Ramos (cell line): ENCODE data around the gene SAAL1.
"Not testable (repeated sequence)": the region's sequence is repeated elsewhere in the genome, so short reads cannot be mapped to it uniquely, and the experiment has no call there.

ENCODE experiments used
- in situ Hi-C: fragments of 300-500 bp; cut with MboI; formaldehyde crosslinking; loops from one replicate; pipeline ENCODE4 v1.14.3; 2022; ENCODE audit warnings: low sequenced_read_pairs; ENCODE audit not compliant: unreplicated experiment

Gene SAAL1, protein sequence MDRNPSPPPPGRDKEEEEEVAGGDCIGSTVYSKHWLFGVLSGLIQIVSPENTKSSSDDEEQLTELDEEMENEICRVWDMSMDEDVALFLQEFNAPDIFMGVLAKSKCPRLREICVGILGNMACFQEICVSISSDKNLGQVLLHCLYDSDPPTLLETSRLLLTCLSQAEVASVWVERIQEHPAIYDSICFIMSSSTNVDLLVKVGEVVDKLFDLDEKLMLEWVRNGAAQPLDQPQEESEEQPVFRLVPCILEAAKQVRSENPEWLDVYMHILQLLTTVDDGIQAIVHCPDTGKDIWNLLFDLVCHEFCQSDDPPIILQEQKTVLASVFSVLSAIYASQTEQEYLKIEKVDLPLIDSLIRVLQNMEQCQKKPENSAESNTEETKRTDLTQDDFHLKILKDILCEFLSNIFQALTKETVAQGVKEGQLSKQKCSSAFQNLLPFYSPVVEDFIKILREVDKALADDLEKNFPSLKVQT

GRCh38 chr11:18105802-18106574 is at the start of gene SAAL1:
Gene SAAL1 (minus strand): TSS chr11:18106082. CDS start chr11:18106041, 41 bp downstream.
- in situ Hi-C loops = no loop called here

GRCh38 chr11:18151581-18151980 is 45.7 kb upstream of the SAAL1 start:
- in situ Hi-C loops = no loop called here

- in situ Hi-C loops = no loop called here
Observed at GRCh38 chr11:18145837-18146236, 40.0 kb upstream of the SAAL1 start.

DNA sequence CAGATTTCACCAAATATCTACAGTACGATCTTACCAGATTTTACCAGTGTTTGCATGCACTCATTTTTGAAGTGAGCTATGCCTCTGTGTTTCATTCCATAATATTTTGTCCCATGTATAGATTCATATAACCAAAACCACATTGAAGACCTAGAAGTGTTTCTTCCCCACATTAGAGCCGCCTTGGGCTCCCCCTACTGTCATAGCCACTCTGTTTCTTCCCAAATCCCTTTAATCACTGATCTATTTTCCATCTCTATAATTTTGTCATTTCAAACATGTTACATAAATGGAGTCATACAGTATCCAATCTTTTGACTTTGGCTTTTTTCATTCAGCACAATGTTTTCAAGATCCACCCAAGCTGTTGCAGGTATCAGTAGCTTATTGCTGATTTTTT is 39.1 kb upstream of the SAAL1 start:
- in situ Hi-C loops = no loop called here

DNA sequence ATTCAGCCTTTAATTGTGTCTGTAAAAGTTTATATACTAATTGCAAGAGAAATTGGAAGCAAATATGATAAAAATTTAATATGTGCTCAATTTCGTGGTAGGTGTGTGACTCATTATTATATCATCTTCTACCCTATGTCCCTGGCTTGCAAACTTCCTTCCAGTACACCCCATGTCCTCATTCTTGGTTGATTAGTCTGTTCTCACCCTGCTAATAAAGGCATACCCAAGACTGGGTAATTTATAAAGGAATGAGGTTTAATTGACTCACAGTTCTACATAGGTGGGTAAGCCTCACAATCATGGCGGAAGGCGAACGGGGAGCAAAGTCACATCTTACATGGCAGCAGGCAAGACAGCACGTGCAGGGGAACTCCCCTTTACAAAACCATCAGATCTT is 38.4 kb upstream of the SAAL1 start:
- in situ Hi-C loops = no loop called here

GRCh38 chr11:18140145-18140544 is 34.3 kb upstream of the SAAL1 start:
- in situ Hi-C loops = no loop called here

- in situ Hi-C loops = no loop called here
Observed at GRCh38 chr11:18137186-18137800, 31.4 kb upstream of the SAAL1 start.

DNA sequence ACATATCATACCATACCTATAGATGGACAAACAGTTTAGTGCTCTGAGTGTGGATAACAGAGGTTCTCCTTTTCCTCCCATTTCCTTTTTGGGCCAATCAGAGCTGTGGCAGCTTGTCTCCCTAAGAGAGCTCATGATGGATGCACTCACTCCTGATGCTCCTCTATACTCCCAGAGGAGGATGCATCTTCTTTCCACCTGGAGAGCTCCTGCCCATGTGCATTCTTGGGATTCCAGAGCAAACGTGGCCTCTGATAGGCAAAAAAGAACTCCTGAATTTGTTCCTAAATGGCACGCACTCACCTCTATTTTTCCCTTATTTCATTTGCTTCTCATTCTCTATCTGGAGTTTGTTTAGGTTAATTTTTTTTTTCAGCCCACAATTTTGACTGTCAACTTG is 29.4 kb upstream of the SAAL1 start:
- in situ Hi-C loops = no loop called here

GRCh38 chr11:18132341-18132740 is 26.5 kb upstream of the SAAL1 start, which contains the start of gene MRGPRX3:
Gene MRGPRX3 (plus strand): TSS chr11:18132571. CDS start chr11:18137203, 4,632 bp downstream.
- in situ Hi-C loops = no loop called here

- in situ Hi-C loops = not testable (repeated sequence)
Observed at GRCh38 chr11:18131115-18131514, 25.2 kb upstream of the SAAL1 start.

DNA sequence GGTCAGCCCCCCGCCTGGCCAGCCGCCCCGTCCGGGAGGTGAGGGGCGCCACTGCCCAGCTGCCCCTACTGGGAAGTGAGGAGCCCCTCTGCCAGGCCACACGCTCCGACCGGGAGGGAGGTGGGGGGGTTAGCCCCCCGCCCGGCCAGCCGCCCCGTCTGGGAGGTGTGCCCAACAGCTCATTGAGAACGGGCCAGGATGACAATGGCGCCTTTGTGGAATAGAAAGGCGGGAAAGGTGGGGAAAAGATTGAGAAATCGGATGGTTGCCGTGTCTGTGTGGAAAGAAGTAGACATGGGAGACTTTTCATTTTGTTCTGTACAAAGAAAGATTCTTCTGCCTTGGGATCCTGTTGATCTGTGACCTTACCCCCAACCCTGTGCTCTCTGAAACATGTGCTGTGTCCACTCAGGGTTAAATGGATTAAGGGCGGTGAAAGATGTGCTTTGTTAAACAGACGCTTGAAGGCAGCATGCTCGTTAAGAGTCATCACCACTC is 15.5 kb upstream of the SAAL1 start:
- in situ Hi-C loops = not testable (repeated sequence)

- in situ Hi-C loops = loop anchor here (10.0 kb wide), 1 partner anchor 619 kb away; no protein-coding TSS in a partner anchor
Observed at GRCh38 chr11:18115360-18116127, 9.7 kb upstream of the SAAL1 start.

- in situ Hi-C loops = loop anchor here (10.0 kb wide), 1 partner anchor 624 kb away; no protein-coding TSS in a partner anchor
Observed at GRCh38 chr11:18111005-18111404, 5.1 kb upstream of the SAAL1 start.

DNA sequence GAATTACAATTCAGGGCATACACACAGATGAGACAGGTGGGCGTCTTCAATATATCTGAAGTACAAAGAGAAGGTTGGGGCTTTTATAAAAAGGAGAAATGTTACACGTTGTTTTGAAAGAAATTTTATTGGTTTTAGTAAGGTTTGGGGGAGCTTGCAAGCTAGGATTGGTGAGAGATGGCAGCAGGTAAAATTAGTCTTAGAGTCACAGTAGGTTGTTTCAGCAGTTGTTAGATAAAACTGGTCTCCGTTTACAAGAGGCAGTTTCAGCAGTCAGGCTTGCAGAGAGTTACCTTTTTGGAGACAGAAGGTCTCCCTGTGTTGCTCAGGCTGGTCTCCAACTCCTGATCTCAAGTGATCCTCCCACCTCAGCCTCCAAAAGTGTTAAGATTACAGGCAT is 2.4 kb upstream of the SAAL1 start:
- in situ Hi-C loops = no loop called here

GRCh38 chr11:18106688-18107087 is 806 bp upstream of the SAAL1 start:
- in situ Hi-C loops = no loop called here

GRCh38 chr11:18105086-18105801 is 638 bp downstream of the SAAL1 start:
- in situ Hi-C loops = no loop called here

DNA sequence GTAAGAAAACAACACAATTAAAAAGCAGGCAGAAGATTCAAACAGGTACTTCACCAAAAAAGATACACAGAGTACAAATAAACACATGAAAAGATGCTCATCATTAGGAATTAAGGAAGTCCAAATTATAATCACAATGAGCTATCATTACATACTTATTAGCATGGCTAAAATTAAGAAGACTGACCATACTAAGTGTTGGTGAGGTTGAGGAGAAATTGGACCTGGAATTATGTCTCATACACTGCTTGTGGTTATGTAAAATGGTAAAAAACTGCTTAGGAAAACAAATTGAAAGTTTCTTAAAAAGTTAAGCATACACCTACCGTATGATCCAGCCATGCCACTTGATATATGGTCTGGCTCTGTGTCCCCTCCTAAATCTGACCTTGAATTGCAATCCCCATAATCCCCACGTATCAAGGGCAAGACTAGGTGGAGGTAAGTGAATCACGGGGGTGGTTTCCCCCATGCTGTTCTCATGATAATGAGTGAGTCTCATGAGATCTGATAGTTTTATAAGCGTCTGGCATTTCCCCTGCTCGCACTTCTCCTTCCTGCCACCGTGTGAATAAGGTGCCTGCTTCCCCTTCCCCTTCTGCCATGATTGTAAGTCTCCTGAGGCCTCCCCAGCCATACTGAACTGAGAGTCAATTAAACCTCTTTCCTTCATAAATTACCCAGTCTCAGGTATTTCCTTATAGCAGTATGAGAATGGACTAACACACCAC is 4.8 kb downstream of the SAAL1 start:
- in situ Hi-C loops = no loop called here

DNA sequence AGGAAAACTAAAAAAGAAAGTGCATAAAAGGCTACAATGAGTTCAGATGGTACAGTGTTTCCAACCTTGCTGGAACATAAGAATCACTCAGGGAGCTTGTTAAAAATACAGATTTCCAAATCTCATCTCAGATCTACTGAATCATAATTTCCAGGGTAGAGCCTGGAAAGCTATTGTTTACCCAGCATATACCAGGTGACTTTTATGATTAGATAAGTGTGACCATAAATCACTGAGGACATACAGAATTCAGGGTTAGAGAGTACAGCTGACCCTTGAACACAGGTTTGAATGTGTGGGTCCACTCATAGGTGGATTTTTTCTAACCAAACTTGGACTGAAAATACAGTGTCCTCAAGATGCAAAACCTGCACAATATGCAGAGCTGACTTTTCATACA is 11.9 kb downstream of the SAAL1 start:
- in situ Hi-C loops = no loop called here
